HEK293 (cell line): ENCODE results near the gene SERTAD4.

Experiments used
- CTCF ChIA-PET: fragments of 350-600 bp; formaldehyde crosslinking; extraction: SDS; loops from one replicate; lab custom pipeline; 2021; ENCODE audit warnings: antibody characterized with exemption; lab: Yijun Ruan, JAX
- POLR2A ChIA-PET: fragments of 300-600 bp; formaldehyde crosslinking; extraction: SDS; loops from one replicate; lab custom pipeline; 2020; ENCODE audit warnings: antibody characterized with exemption, inconsistent platforms; lab: Yijun Ruan, JAX
- H3K27ac ChIP-seq: fragments of 200-500 bp; sonication (Bioruptor generic); 2 replicates; pipeline ENCODE4 v1.5.1; 2014; ENCODE audit warnings: low read depth, low read length, control low read depth, inconsistent platforms; ENCODE audit errors: extremely low read depth
- H3K36me3 ChIP-seq, 2 experiments: fragments of 200-500 bp in 1 of 2; sonication (Bioruptor generic) in 1 of 2; 1 replicate in 1 of 2; 2 replicates in 1 of 2; pipeline ENCODE4 v1.5.1; 2014 to 2017; ENCODE audit warnings: inconsistent platforms in 2 of 2, low read length in 2 of 2; ENCODE audit not compliant: control insufficient read depth in 2 of 2, insufficient read depth in 1 of 2
- H3K4me1 ChIP-seq: fragments of 200-500 bp; sonication (Bioruptor generic); 2 replicates; pipeline ENCODE4 v1.5.1; 2014; ENCODE audit warnings: mild to moderate bottlenecking, low read length, inconsistent platforms; ENCODE audit not compliant: control insufficient read depth, insufficient read depth
- H3K4me3 ChIP-seq: 2 replicates; pipeline ENCODE4 v1.5.1; 2011; ENCODE audit warnings: low read depth, mild to moderate bottlenecking, control low read depth, low read length, moderate library complexity
- H3K9me3 ChIP-seq: fragments of 200-500 bp; sonication (Bioruptor generic); 2 replicates; pipeline ENCODE4 v1.5.1; 2014; ENCODE audit warnings: low read depth, low read length, inconsistent platforms; ENCODE audit not compliant: control insufficient read depth, insufficient read depth
- GLIS1 ChIP-seq: fragments of 450-650 bp; formaldehyde crosslinking; IDR thresholded peaks from 2 replicates; pipeline ENCODE4 v1.5.1; 2016; ENCODE audit warnings: missing biosample characterization, missing genetic modification characterization
- KLF1 ChIP-seq: fragments of 450-650 bp; formaldehyde crosslinking; IDR thresholded peaks from 2 replicates; pipeline ENCODE4 v1.5.1; 2016; ENCODE audit warnings: missing biosample characterization, missing genetic modification characterization
- ZBTB21 ChIP-seq: fragments of 450-650 bp; formaldehyde crosslinking; IDR thresholded peaks from 2 replicates; pipeline ENCODE4 v1.5.1; 2017; ENCODE audit warnings: missing biosample characterization, missing genetic modification characterization
- ZNF335 ChIP-seq: fragments of 450-650 bp; formaldehyde crosslinking; conservative IDR thresholded peaks from 2 replicates; pipeline ENCODE4 v1.5.1; 2016; ENCODE audit warnings: missing biosample characterization, missing genetic modification characterization
- ZNF670 ChIP-seq: fragments of 450-650 bp; formaldehyde crosslinking; IDR thresholded peaks from 2 replicates; pipeline ENCODE4 v1.5.1; 2016; ENCODE audit warnings: missing biosample characterization, missing genetic modification characterization, low read depth
- ZSCAN30 ChIP-seq: fragments of 450-650 bp; IDR thresholded peaks from 2 replicates; pipeline ENCODE4 v1.5.1; 2018; ENCODE audit warnings: missing biosample characterization, mild to moderate bottlenecking, missing genetic modification characterization, moderate library complexity
- ZXDB ChIP-seq: fragments of 450-650 bp; formaldehyde crosslinking; IDR thresholded peaks from 2 replicates; pipeline ENCODE4 v1.5.1; 2016; ENCODE audit warnings: missing biosample characterization, missing genetic modification characterization
- TF ChIP-seq, protein P1 (sequence below): fragments of 450-650 bp; formaldehyde crosslinking; IDR thresholded peaks from 2 replicates; pipeline ENCODE4 v1.5.1; 2017; ENCODE audit warnings: missing biosample characterization, missing genetic modification characterization
- TF ChIP-seq, protein P2 (sequence below): fragments of 450-650 bp; formaldehyde crosslinking; IDR thresholded peaks from 2 replicates; pipeline ENCODE4 v1.5.1; 2017; ENCODE audit warnings: missing biosample characterization, missing genetic modification characterization

SERTAD4 gene

GRCh38 chr1:210260096-210260495 lies 27.5 kb downstream of the SERTAD4 start:
- Histone ChIP-seq H3K36me3 (no peaks in the 10 kb centered on the region), H3K27ac (no peak overlapping the region), H3K4me1 (peaks cover 13% of the 10 kb centered on the region)
- ChIA-PET POLR2A (no interaction called here), CTCF (interaction anchor here (0.5 to 1.1 kb wide), 4 partner anchors 14 to 116 kb away, joined by 3 read pairs; no protein-coding TSS in a partner anchor)
- TF ChIP-seq ZNF670 (tag by site-specific recombination): no peak
- no peak for TF ChIP-seq ZBTB21 (tag by site-specific recombination)
- TF ChIP-seq, all 188 proteins: peak for 0
- Histone ChIP-seq H3K9me3 (no peaks in the 10 kb centered on the region), H3K4me3 (no peak overlapping the region)

DNA sequence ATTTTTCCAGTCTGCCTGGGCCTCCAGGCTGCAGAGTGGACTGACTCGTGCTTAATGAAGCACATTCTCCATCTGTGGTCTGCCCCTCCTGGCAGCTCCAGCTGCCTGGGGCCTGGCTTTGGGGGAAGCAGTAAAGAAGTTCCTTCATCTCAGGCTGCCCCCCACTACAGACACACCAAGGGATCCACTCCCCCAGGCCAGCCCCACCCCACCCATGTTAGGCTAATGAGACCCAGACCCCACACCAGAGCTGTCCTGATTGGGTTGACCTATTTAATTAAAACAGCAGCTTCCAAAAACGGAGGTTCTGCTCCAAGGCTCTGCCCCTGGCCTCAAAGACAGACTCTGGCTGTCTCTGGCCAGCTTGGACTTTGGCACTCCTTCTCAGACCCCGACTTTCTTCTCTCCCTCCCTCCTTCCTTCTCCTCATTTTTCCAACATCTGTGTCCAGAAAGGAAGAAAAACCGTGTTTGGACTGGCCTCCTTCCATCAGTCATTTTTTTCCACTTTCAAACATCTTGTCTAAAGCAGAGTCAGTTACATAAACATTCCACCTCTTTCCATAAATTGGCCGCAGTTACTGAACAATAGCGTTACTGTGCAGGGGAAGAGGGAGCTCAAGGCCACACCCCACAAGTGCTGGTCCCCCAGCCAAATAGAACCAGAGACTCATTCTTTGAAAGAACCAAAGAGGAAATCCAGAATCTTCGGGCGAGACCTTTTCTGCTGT lies 29.7 kb downstream of the SERTAD4 start:
- Histone ChIP-seq H3K9me3 (no peaks in the 10 kb centered on the region), H3K4me1 (peaks cover 16% of the 10 kb centered on the region), H3K36me3 (no peaks in the 10 kb centered on the region), H3K4me3 (no peak overlapping the region), H3K27ac (no peak overlapping the region; the same call in 1 of the 2 replicates)
- ChIA-PET POLR2A (no interaction called here), CTCF (interaction anchor here (0.7 to 3.7 kb wide), 4 partner anchors 12 to 22 kb away, joined by 3 to 24 read pairs (median 4); no protein-coding TSS in a partner anchor)
- TF ChIP-seq ZSCAN30 (tag by site-specific recombination): peak; percentile 45; the same call in 1 of the 2 replicates
- TF ChIP-seq ZXDB: no peak

GRCh38 chr1:210262897-210263272 lies 30.3 kb downstream of the SERTAD4 start:
- H3K27ac ChIP-seq: no peak overlapping the region; the same call in 1 of the 2 replicates
- H3K4me1 ChIP-seq: peaks cover 16% of the 10 kb centered on the region
- POLR2A ChIA-PET: no interaction called here
- H3K36me3 ChIP-seq: no peaks in the 10 kb centered on the region
- H3K4me3 ChIP-seq: no peak overlapping the region
- TF ChIP-seq ZNF335 (tag by site-specific recombination): peak; percentile 35; the same call in 1 of the 2 replicates
- TF ChIP-seq, protein P1, sequence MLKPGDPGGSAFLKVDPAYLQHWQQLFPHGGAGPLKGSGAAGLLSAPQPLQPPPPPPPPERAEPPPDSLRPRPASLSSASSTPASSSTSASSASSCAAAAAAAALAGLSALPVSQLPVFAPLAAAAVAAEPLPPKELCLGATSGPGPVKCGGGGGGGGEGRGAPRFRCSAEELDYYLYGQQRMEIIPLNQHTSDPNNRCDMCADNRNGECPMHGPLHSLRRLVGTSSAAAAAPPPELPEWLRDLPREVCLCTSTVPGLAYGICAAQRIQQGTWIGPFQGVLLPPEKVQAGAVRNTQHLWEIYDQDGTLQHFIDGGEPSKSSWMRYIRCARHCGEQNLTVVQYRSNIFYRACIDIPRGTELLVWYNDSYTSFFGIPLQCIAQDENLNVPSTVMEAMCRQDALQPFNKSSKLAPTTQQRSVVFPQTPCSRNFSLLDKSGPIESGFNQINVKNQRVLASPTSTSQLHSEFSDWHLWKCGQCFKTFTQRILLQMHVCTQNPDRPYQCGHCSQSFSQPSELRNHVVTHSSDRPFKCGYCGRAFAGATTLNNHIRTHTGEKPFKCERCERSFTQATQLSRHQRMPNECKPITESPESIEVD (tag by site-specific recombination): no peak
- TF ChIP-seq, protein P2, sequence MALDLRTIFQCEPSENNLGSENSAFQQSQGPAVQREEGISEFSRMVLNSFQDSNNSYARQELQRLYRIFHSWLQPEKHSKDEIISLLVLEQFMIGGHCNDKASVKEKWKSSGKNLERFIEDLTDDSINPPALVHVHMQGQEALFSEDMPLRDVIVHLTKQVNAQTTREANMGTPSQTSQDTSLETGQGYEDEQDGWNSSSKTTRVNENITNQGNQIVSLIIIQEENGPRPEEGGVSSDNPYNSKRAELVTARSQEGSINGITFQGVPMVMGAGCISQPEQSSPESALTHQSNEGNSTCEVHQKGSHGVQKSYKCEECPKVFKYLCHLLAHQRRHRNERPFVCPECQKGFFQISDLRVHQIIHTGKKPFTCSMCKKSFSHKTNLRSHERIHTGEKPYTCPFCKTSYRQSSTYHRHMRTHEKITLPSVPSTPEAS (tag by site-specific recombination): peak; percentile 61
- H3K9me3 ChIP-seq: no peaks in the 10 kb centered on the region
- CTCF ChIA-PET: interaction anchor here (0.7 to 3.7 kb wide), 4 partner anchors 11 to 23 kb away, joined by 3 to 24 read pairs (median 4); no protein-coding TSS in a partner anchor

- no peaks in the 10 kb centered on the region for H3K36me3 ChIP-seq
- peak; percentile 63 for TF ChIP-seq GLIS1 (tag by site-specific recombination)
- TF ChIP-seq KLF1 (tag by site-specific recombination): no peak
- ChIA-PET CTCF (interaction anchor here (0.6 to 3.9 kb wide), 6 partner anchors 10 to 136 kb away, joined by 3 to 43 read pairs (median 18); no protein-coding TSS in a partner anchor), POLR2A (no interaction called here)
- H3K27ac ChIP-seq: no peak overlapping the region
- peaks cover 16% of the 10 kb centered on the region for H3K4me1 ChIP-seq
- no peak overlapping the region for H3K4me3 ChIP-seq
- no peaks in the 10 kb centered on the region for H3K9me3 ChIP-seq
Measured at GRCh38 chr1:210263963-210264362, 31.4 kb downstream of the SERTAD4 start.
